SKM-1 treated with dmso at 0.1 percent for 144 hours (cell line): ENCODE results near the gene NFATC2.

Experiments
- DNase-seq: peaks from one replicate; lab custom pipeline; 2025; ENCODE audit not compliant: unreplicated experiment; lab: John Stamatoyannopoulos, UW

Gene NFATC2

DNA sequence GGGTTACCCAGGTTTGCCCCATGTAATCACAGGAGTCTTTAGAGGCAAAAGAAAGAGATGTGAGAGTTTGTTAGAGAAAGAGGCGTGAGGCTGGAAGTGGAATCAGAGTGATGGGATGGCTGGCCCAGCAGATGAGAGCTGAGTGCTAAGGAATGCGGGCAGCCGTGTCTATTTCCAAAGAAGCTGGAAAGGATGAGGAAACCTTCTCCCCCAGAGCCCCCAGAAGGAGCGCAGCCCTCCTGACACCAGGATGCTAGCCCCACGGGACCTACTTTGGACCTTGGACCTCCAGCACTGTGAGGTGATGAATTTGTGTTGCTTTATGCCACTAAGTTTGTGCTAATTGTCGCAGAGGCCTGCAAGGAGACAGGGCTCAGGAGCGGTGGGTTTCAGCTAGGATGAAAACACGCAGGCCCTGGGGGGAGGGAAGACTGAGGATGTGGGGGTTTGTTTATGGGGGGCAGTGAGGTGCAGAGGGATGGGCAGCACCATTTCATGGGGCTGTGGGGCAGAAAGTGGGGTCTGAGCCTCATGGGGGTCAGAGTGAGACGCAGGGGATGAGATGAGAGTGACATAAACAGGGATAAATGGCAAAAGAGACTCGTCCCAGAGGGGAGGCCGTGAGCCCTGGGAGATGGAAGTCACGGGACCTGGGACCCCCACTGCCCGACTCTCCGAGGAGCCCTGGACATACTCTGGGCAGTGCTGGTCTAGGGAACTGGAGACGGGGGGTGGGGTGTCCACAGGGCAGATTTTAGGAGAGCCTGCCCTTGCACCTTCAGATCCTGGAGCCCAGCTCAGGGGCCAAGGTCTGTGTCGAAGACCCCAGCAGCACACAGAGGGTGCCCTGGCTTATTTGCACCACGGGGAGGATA lies 160.2 kb downstream of the NFATC2 start:
- no peak for DNase-seq

DNA sequence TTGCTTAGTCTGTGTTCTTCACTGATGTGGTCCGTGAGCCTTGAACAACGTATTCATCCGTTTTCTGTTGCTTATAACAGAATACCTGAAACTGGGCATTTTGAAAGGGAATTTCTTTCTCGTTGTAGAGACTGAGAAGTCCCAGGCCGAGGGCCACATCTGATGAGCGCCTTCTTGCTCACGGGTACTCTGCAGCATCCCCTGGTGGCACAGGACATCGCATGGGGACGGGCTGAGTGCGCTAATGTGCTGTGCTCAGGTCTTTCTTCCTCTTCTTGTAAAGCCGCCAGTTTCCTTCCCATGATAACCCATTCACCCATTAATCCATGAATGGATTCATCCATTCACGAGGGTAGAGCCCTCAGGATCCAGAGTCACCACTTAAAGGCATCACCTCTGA lies 161.0 kb downstream of the NFATC2 start:
- no peak for DNase-seq

DNA sequence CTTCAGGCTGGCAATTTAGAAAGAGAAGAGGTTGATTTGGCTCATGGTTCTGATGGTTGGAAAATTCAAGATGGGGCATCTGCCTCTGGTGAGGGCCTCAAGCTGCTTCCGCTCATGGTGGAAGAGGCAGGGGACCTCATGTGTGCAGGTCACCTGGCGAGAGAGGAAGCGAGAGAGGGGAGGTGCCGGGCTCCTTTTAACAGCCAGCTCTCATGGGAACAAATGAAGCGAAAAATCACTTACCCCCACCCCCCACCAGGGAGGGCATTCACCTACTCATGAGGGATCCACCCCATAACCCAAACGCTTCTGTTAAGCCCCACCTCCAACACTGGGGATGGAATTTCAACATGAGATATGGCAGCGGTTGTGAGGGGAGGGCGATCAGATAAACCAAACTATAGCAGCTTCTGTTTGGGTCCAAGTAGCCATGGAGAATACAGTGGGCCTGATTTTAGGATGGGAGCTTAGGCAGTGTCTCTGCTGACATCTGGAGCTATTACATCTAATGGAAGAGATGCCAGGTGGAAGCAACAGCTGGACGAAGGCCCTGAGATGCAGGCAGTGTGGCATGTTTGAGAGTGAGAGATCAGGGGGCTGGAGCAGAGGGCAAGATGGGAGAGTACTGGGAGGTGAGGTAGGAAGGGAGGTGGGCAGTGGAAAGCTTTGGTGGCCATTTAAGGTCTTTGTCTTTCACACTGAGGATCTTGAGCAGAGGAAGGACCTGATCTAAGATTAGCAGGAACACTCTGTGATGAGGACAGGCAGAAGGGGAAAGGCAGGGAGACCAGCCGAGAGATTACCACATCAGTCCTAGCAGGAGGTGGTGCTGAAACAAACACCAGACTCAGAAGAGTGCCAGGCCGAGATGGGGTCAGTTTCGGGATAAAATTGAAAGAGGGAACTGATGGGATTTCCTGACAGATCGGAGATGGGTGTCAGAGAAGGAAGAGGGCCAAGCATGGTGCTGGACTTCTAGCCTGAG lies 161.8 kb downstream of the NFATC2 start:
- DNase-seq, result no peak

DNA sequence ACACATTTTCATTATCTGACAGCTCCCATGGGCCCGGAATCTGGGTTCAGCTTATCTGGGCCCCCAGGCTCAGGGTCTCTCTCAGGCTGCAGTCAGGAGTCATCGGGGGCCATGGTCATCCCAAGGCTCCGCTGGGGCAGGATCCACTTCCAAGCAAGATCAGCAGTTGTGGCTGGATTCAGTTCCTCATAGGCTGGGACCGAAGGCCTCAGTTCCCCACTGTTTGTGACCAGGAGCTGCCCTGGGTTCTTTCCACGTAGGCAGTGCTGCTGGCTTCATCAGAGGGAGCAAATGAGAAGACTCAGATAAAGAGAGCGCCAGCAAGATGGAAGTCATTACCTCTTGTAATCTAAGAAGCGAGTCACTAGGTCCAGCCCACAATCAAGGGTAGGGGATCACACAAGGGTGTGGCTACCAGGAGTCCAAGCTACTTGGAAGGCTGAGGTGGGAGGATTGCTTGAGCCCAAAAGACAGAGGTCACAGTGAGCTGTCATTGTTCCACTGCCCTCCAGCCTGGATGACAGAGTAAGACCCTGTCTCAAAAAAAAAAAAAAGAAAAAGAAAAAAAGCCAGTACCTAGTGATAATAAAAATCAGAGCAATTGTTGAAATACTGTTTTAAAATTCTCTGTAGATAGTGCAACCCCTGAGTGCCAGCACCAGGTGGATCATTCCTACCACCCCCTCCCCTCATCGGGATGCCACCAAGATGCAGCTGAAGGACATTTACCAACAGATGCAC lies 162.7 kb downstream of the NFATC2 start:
- DNase-seq, result no peak

DNA sequence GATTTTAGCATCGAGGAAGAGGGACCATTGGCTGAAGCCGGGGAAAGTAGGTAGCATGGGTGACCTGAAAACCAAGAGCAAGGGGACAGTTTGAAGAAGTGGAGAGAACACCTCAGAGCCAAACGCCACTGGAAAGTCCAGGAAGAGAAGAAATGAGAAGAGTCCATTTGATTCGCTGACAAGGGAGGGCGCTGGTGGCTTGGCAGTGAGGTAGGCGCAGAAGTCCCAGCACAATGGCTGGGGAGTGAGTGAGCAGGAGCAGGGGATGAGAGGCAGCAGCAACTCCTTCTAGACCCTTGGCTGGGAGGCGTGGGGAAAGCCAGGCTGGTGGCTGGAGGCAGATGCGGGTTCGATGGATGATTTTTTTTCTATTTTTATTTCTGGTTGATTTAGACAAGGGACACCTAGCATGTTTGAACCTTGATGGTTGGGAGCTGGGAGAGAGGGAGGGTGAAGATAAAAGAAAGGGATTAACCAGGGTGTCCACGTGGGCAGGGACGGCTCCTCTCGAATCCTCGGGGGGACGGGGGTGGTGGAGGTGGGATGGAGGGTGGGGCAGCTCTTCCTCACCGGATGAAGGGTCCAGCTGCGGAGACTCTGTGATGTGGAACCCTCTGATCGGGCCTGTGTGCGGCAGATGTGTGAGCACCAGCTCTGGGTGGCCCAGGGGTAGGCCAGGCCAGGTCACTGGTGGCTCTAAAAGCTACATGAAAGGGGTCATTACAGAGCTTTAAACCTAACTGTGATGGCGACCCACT lies 164.2 kb downstream of the NFATC2 start:
- no peak for DNase-seq

DNA sequence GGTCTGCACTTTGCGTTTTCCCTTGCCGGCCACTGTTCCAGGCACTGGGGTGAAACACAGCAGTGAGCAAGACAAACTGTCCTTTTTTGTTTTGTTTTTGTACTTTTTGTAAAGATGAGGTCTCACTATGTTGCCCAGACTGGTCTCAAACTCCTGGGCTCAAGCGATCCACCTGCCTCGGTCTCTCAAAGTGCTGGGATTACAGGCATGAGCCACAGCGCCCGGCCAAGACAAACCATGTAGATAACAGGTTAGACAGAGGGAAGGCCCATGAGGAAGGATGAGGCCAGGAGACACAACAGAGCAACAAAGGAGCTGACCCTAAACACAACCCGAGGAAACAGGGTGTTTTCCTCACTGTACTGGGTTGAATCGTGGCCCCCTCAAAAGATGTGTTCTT lies 165.4 kb downstream of the NFATC2 start:
- no peak for DNase-seq

DNA sequence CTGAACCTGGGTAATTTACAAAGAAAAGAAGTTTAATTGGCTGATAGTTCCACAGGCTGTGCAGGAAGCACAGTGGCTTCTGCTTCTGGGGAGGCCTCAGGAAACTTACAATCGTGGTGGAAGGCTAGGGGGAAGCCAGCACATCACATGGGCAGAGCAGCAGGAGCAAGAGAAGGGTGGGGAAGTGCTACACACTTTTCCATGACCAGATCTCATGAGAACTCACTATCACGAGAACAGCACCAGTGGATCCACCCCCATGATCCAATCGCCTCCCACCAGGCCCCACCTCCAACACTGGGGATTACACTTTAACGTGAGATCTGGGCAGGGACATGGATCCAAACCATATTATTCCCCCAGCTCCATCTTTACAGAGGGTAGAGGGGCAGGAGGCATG lies 166.4 kb downstream of the NFATC2 start:
- no peak for DNase-seq

DNA sequence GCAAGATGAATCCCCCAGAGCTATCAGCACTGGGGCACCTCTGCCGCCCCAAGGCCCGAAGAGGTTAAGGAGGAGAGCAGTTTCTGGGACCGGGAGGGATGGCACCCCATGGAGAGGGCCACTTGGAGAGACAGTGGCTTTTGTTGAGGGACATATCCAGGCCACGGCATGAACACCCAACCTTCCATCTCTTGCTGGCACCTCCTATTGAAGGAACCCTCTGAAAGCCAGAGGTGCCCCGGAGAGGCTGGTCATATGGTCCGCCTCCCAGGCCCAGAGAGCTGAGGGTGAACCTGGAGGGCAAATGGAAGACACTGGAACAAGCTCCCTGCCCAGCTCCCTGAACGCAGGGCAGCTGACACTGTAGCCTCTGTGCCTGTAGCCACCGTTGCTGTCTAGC lies 167.0 kb downstream of the NFATC2 start:
- no peak for DNase-seq

DNA sequence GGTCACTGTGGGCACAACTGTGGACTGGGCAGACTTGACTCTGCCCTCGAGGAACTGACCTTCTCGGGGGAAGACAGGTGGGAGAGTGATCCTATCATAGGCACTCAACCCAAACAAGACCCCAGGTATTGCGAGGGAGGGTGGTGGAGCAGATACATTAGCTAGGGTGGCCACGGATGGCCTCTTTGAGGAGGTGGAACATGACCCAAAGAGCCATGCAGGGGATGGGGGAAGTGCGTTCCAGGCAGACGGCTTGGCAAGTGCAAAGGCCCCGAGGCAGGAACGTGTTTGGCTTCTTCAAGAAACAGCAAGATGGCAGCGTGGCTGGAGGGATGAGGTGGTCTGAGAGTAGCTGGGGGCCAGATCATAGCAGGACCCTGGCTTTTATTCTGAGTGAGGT lies 167.6 kb downstream of the NFATC2 start:
- DNase-seq, result no peak

DNA sequence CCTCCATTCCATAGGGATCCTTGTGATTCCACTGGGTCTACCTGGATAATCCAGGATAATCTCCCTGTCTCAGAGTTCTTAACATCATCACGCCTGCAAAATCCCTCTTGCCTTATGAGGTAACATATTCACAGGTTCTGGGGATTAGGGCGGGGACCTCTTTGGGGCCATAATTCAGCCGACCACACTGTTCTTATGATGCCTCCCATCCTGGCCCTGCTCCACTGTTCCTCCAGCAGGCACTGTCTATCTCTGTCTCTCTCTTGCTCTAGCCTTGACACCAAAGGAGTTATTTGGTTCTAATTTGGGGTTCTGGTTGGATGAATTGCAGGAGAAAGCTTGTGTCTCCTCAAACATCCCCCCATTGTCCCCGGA lies 168.1 kb downstream of the NFATC2 start:
- DNase-seq, result no peak

DNA sequence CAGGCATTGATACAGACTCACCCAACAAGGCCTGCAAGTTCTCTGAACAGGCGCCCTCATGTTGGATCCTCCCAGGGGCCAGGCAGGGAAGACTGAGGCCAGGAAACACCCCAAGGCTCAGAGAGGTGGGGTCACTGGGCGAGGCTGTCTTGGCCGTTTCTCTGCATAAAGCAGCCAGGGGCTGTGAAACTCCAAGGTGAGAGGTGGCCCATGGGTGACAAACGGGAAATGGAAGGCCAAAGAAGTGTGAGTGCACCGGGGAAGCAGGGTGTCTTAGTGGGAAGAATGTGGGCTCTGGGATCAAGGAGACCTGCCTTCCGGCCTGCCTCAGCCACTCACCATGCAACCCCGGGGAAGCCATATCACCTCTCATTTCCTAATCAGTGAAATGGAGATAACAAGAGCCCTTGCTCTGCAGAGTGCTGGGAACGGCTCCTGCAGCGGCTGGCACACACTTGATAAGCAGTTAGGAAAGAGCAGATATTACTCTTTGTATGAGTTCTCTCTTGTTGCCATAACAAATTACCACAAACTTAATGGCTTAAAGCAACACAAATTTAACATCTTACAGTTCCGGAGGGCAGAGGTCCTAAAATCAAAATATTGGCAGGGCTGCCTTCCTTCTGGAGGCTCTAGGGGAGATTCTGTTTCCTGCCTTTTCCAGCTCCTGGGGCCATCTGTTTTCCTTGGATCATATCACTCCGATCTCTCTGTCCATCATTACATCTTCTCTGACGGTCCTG lies 168.6 kb downstream of the NFATC2 start:
- DNase-seq, result no peak

DNA sequence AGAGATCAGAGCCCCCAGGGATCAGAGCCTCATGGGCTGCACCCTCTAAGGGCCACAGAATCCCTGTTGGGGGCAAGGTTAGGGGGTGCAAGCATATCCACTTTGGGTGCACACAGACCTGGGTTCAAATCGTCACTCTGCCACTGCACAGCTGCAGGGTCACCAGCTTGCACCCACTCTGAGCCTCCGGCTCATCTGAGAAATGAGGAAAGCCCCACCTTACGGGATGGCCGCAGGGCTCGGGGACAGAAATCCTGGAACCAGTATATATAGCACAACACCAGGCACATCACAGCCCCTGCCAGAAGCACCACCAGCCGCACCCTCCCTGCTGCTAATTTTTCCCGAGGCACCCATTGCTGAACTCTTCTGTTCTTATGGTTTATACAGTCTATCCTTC lies 169.6 kb downstream of the NFATC2 start:
- no peak for DNase-seq

DNA sequence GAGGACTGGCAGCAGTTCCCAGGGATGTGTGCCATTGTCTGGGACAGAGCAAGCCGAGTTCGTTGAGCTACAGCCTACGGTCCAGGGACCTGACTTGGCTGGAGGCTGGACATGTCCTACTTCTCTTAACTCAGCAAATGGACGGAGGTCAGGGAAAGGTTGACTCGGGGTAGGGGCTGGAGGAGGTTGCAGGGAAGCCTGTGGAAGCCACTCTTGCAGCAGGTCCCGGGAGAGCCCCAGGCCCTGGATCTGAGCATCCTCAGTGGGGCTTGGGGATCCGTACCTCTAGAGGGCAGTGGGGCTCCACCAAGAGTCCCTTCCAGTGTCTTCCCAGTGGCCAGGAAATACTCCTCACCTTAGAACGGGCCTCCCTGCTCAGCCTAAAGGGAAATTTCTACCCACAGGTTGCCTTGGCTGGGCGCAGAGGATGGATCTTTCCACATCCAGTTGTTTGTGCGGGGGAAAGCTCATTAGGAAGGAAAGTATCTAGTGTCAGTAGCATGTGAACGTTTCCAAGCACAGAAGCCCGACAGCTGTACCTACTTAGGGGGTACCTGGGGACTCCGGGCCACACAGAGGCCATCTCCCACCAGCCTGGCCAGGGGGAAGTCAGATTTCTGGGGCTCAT lies 170.2 kb downstream of the NFATC2 start:
- DNase-seq, result peak; percentile 15

DNA sequence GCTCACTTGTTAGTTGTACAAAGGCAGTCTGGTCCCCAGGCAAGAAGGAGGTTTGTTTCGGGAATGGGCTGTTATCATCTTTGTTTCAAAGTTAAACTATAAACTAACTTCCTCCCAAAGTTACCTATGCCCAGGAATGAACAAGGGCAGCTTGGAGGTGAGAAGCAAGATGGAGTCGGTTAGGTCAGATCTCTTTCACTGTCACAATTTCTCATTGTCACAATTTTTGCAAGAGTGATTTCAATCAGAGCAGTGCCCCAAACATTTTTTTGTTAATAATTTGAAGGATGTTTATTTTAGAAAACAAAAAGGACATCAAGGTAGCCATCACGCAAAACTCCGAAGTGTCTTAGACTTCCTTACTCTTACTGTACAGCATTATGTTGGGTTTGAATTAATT lies 170.8 kb downstream of the NFATC2 start:
- DNase-seq, result no peak

DNA sequence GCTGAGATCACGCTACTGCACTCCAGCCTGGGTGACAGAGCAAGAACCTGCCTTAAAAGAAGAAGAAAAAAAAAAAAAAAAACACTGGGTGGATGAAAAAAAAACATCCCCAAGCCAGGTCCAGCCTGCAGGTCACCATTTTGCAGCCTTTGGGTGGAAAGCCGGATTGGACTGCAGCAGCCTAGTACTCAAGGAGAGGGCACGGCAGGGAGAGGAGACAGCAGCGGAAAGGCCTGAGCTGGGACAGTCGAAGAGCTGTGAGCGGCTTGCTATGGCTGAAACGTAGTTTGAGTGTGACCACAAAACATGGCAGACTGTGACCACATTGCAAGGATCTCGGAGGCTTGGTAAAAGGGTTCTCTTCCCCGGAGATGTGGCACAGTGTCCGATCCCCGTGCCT lies 173.0 kb downstream of the NFATC2 start:
- no peak for DNase-seq

DNA sequence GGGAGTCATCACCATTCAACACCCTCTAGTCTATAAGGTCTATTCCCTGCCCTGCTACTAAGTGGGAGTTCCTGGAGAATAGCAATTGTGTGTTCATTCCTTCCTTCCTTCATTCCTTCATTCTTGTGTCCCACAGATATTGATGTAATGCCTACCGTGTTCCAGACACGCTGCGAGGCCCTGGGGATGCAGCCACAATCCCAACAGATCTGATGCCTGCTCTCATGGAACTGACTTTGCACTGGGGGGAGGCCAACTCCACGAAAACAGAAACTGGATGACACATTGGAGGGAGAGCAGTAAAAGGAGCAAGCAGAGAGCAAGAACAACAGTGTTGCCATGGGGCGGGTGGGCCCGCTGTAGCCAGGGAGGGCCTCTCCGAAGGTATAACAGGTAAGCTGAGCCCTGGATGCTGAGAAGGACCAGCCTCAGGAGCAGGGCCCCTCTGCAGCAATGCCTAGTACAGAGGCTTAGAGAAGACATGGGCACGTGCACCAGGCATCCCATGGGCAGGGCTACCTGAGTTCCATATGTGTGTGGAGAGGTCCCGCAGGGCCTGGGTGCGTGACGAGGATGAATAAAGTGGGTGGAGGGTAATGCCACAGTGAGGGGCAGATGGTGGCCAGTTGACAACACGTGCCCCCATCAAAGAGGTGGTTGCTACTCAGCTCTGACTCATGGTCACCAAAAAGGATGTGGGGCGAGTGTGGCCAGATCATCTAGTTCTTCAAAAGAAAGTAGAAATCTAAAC lies 173.9 kb downstream of the NFATC2 start:
- no peak for DNase-seq

DNA sequence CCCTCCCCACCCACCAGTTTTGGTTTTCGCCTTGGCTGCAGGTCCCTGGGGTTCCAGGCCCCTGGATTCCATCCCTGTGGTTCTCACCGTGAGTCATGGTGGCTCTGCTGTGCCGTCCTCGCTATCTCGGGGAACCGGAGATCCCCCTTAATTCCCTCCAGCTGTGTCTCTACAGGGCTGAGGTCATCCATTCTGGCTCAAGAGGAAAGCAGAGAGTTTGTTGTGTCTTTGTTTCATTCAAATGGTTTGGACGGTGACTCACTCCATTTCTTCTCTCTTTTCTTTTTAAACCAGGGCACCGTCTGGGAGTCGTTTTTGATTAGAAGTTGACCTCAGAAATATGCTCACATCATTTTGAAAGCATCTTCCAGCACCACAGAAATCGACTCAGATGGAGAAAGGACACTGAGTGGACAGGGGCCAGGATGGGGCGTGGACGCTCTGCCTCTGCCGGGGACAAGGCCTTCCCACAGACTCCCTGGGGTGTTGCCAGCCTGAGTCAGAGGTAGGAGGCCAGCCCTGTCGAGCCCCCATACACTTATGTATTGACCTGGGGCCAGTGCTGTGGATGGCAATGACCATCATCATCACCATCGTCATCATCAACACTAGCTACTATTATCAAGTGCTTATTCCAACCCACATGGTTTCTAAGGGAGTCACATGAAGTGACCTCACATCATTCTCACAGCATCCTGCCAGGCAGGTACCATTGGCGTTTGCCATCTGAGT lies 176.2 kb downstream of the NFATC2 start:
- DNase-seq, result no peak

DNA sequence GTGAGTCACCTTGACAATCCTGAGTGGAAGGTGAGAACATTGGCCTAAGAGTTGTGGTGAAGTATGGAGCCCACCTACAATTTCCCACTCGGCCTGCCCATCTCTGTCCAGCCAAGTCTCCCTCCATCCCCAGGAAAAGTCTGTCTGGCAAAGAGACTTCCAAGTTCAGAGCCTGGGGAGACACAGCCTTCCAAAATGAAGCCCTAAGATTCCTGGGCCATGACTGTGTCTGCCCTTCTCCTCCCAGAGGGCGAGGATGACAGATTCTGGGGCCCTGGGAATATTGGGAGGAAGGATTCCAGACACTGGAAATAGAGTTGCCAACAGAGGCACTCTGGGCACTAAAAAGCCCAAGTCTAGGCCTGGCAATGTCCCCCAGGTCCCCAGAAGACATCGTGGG lies 176.8 kb downstream of the NFATC2 start:
- DNase-seq, result no peak
